Natural killer cell (primary cell): ENCODE results near the gene PDGFC. TPM values are rescaled to one million over a fixed set of nuclear protein-coding genes. Genes with fewer than 3 reads are reported as not detected.

Experiments
- ATAC-seq, 3 donors: fragments of 150-1000 bp in 2 of 3; fragments of 200-7000 bp in 1 of 3; cut with Tn5 transposase; 1 replicate in 1 of 3; 2 replicates in 2 of 3; pipeline ENCODE4 v1.10.0; 2021; ENCODE audit warnings: mild to moderate bottlenecking in 2 of 3, moderate library complexity in 2 of 3
- DNase-seq, 2 donors: peaks; one replicate each; pipeline versions ENCODE4 v3.0.0 to v3.0.0-alpha.2; 2013 to 2021; ENCODE audit warnings: mixed read lengths in 1 of 2
- H3K27ac ChIP-seq: one replicate; pipeline ENCODE4 v1.5.1; 2013; ENCODE audit warnings: mild to moderate bottlenecking, low read length
- H3K27me3 ChIP-seq: one replicate; pipeline ENCODE4 v1.6.1; 2013; ENCODE audit warnings: low read length; ENCODE audit not compliant: control insufficient read depth, insufficient read depth
- H3K36me3 ChIP-seq: one replicate; pipeline ENCODE4 v1.6.1; 2013; ENCODE audit warnings: low read length; ENCODE audit not compliant: control insufficient read depth, insufficient read depth
- H3K4me1 ChIP-seq: one replicate; pipeline ENCODE4 v1.6.1; 2013; ENCODE audit warnings: low read length; ENCODE audit not compliant: control insufficient read depth, insufficient read depth
- H3K4me3 ChIP-seq: one replicate; pipeline ENCODE4 v1.5.1; 2013; ENCODE audit warnings: low read length
- H3K9me3 ChIP-seq: one replicate; pipeline ENCODE4 v1.6.1; 2013; ENCODE audit warnings: low read length; ENCODE audit not compliant: control insufficient read depth, insufficient read depth
- H3K27ac Mint-ChIP-seq, 2 donors: one replicate each; pipeline ENCODE4 v1.8.0; 2022; ENCODE audit warnings: mild to moderate bottlenecking in 2 of 2, mixed read lengths in 2 of 2, moderate library complexity in 1 of 2
- H3K27me3 Mint-ChIP-seq, 2 donors: one replicate each; pipeline ENCODE4 v1.8.0; 2022; ENCODE audit warnings: low read depth in 2 of 2, mixed read lengths in 2 of 2
- H3K36me3 Mint-ChIP-seq: one replicate; pipeline ENCODE4 v1.8.0; 2022; ENCODE audit warnings: mixed read lengths
- H3K4me1 Mint-ChIP-seq, 2 donors: one replicate each; pipeline ENCODE4 v1.8.0; 2022; ENCODE audit warnings: mixed read lengths in 2 of 2
- H3K4me3 Mint-ChIP-seq: one replicate; pipeline ENCODE4 v1.8.0; 2022; ENCODE audit warnings: mild to moderate bottlenecking, moderate library complexity, mixed read lengths
- H3K9me3 Mint-ChIP-seq, 2 donors: one replicate each; pipeline ENCODE4 v1.8.0; 2022; ENCODE audit warnings: mixed read lengths in 2 of 2
- CTCF ChIP-seq: fragments of 200-600 bp; IDR thresholded peaks from one replicate; pipeline ENCODE4 v1.8.0; 2022; ENCODE audit warnings: antibody characterized with exemption
- WGBS: methylation state at CpG from one replicate; pipeline ENCODE4 v1.1.7; 2013; ENCODE audit warnings: missing lambda C conversion rate; ENCODE audit not compliant: insufficient coverage; 5-methylcytosine and 5-hydroxymethylcytosine counted together
- intact Hi-C: fragments of 100-400 bp; cut with micrococcal nuclease; formaldehyde crosslinking; loops from one replicate; pipeline ENCODE4 v1.14.2; 2022
- total RNA-seq, 4 donors: library from RNA; stranded (reverse); fragments of 120-200 nt in 1 of 4; gene quantifications; one replicate each; pipeline versions ENCODE4 v1.2.3 to v1.2.4, GENCODE V29; 2013 to 2022

Gene PDGFC
- total RNA-seq, 3 donors from 2014 or later (not counting 1 experiment from before 2014, with no cell fraction given), result 0.72 to 1.6 (median 0.90) TPM

GRCh38 chr4:156718226-156718625, 253.4 kb downstream of the PDGFC start:
- Mint-ChIP-seq H3K27ac (no peak overlapping the region), H3K4me1 (no peaks in the 10 kb centered on the region), H3K4me3 (no peak overlapping the region), H3K36me3 (no peaks in the 10 kb centered on the region), H3K27me3 (no peaks in the 10 kb centered on the region), H3K9me3 (peaks cover 0 to 6% of the 10 kb centered on the region in 2 donors)
- ATAC-seq (no peak), DNase-seq (no peak)
- 83% methylated on average over 7 of the region's 8 CpGs for WGBS
- H3K4me1 ChIP-seq, result no peaks in the 10 kb centered on the region
- TF ChIP-seq CTCF, result no peak
- intact Hi-C loops, result no loop called here
- H3K27me3 ChIP-seq, result no peaks in the 10 kb centered on the region
- no peak overlapping the region for H3K4me3 ChIP-seq
- no peak overlapping the region for H3K27ac ChIP-seq
- no peaks in the 10 kb centered on the region for H3K9me3 ChIP-seq
- no peaks in the 10 kb centered on the region for H3K36me3 ChIP-seq

GRCh38 chr4:156711193-156711590, 260.4 kb downstream of the PDGFC start:
- Histone ChIP-seq H3K36me3 (no peaks in the 10 kb centered on the region), H3K27ac (no peak overlapping the region), H3K4me3 (no peak overlapping the region), H3K27me3 (no peaks in the 10 kb centered on the region), H3K4me1 (no peaks in the 10 kb centered on the region), H3K9me3 (no peaks in the 10 kb centered on the region)
- WGBS, result 95% methylated on average over 4 of the region's 4 CpGs
- no peaks in the 10 kb centered on the region for H3K27me3 Mint-ChIP-seq
- peaks cover 3 to 11% of the 10 kb centered on the region in 2 donors for H3K9me3 Mint-ChIP-seq
- intact Hi-C loops, result no loop called here
- ATAC-seq (no peak), DNase-seq (no peak)
- H3K4me3 Mint-ChIP-seq, result no peak overlapping the region
- no peak for TF ChIP-seq CTCF
- no peaks in the 10 kb centered on the region for H3K36me3 Mint-ChIP-seq
- H3K4me1 Mint-ChIP-seq, result no peaks in the 10 kb centered on the region
- H3K27ac Mint-ChIP-seq, result no peak overlapping the region

Other genes with a start within 250 kb of the PDGFC start
- gene GLRB, start 104.4 kb upstream of the PDGFC start, total RNA-seq, result not detected
- gene GRIA2, start 248.9 kb upstream of the PDGFC start, total RNA-seq, result not detected